HG03439 (cell line): Measurements from ENCODE around the gene CCDC146.
"Not testable (repeated sequence)": the region's sequence is repeated elsewhere in the genome, so short reads cannot be mapped to it uniquely, and the experiment has no call there.

Experiments
- ATAC-seq: cut with Tn5 transposase; IDR thresholded peaks from one replicate; pipeline ENCODE4 v1.9.1; 2021; ENCODE audit warnings: mild to moderate bottlenecking, moderate library complexity; ENCODE audit not compliant: unreplicated experiment

CCDC146 gene

DNA sequence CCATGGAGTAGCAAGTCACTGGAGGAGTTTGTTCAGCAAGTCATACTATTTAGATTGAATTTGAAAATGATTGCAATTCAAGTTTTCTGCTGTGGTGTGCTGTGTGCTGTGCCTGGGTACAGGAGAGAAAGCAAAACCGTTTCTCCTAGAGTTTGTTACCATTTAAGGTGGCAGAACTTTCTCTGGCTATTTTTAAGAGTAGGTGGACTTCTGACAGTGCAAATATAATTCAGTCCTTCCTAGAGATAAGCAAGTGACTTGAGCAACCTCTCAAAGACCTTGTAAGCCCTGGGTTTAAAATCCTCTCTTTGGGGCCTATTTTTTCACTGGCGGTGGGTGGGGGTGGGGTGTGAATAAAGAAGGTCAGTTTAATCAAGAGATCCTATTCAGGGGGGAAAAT lies 120.1 kb downstream of the CCDC146 start:
- no peak for ATAC-seq

DNA sequence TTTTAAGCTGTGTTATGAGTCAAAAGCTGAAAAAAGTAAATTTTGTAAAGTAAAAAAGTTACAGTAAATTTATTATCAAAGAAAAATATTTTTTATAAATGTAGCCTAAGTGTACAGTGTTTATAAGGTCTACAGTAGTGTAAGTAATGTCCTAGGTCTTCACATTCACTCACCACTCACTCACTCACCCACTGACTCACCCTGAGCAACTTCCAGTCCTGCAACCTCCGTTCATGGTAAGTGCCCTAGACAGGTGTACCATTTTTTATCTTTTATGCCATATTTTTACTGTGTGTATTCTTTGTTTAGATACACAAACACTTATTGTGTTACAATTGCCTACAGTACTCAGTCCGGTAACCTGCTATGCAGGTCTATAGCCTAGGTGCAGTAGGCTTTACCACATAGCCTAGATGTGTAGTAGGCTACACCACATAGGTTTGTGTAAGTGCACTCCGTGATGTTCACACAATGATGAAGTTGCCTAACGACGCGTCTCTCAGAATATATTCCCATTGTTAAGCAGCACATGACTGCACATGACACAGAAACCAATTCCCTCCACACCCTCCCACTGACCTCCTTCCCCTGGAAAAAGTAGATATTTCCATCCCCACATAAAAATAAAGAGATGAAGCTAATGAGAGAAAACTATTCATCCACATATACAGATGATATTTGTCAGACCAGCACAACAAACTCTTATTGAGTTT lies 122.0 kb downstream of the CCDC146 start:
- ATAC-seq: no peak

DNA sequence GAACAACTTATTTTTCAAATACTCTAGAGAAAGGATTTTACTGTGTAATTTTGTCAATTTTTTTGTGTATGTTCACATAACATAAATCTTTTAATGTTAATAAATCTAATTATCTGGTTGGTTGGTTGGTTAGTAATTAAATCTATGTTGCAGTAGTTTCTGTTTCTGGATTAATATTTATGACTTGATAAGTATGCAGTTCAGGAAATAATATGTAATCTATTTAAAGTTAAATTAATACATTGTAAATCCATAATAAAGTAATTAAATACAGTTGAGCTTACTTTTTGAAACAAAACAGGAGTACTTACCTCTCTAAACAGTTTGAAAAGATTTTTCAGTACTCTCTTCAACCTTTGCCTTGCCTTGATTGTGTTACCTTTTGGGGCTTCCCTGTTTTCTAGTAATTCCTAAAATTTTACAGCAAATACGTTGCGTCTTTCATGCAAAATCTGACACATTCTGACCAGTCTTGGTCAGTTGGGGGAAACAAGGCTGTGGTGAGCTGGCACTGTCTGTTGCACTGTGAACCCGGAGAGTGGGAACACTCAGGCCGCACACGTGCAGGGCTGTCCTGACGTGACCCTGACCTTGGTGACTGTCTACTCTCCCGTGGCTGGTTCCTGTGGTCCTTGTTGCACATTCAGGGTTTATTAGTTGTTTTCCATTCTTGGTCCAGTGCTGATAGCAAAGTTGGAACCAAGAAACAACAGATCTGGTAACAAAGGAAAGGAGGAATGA lies 122.8 kb downstream of the CCDC146 start:
- ATAC-seq: no peak

DNA sequence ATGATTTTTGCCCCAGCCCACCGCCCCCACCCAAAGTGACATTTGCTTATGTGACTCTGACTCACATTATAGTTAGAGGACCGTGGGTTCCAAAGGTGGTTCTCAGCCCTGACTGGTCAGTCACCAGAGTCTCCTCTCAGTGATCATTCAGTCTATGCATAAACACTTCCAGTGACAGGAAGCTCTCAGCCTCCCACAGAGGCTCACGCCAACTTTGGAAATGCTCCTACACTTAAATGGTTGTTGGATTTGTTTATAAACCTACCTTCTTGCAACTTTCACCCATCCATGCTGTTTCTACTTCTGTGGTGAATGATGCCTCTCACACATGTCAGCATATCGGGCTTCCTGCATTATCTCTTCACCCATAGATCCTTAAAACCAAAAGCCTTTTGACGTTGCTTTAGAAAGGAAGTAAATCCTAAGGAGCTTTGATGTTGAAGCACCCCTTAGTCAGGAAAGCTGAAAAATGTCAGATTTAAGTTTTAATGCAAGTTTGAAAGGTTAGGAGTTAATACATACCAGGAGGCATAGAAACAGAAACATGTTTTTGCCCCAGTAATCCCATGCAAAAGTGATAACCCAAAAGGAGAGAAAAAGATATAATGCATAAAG lies 123.7 kb downstream of the CCDC146 start:
- no peak for ATAC-seq

DNA sequence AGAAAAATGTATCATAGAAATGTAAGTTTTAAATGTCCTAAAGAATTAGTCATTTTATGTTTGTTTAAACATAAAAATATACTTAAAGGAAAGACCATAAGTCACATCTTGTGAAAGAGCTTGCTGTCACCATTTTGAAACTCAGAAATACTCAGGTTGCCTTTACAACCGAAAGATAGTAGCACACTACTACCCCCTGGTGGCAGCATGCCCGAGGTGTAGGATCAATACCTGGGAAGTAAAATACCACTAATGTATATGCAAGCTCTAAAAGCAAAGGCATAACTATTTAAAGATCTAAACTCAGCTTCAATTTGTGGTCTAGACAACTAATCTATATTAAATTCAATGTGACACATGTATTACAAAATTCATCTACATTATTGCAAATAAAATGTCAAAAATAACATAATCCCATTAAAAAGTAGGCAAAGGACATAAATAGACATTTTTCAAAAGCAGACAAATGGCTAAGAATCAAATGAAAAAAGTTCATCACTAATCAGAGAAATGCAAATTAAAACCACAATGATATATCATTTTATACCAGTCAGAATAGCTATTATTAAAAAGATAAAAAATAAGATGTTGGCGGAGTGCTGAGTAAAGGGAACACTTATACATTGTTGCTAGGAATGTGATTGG lies 124.9 kb downstream of the CCDC146 start:
- peak; percentile 78 for ATAC-seq

DNA sequence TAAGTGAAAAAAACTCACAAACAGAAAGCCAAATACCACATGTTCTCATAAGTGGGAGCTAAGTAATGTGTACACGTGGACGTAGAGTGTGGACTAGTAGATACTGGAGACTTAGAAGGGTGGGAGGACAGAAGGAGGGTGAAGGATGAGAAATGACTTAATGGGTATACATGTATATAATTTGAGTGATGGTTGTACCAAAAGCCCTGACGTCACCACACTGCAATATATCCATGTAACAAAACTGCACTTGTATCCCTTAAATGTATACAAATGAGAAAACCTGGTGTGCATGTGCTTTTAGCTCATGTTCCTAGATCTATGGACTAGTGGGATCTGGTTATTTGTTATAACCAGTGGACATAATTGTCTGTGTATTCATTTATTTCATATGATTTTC lies 125.7 kb downstream of the CCDC146 start:
- no peak for ATAC-seq

DNA sequence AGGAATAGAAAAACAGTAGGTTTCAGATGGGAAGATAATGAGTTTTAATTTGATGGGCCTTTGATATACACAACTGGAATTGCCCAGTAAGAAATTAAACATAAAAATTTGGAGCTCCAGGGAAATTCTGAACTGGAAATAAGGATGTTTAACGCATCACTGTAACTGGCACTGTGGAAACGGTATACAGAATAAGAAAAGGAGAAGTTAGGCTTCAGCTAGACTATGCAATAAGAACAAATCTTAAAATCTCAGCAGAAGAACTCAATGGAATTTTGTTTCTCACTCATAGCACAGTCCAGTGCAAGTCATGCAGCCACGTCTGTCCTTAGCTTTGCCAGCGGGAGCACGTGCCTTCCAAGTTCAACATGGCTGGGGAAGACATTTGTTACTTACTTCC lies 130.1 kb downstream of the CCDC146 start:
- ATAC-seq: no peak

DNA sequence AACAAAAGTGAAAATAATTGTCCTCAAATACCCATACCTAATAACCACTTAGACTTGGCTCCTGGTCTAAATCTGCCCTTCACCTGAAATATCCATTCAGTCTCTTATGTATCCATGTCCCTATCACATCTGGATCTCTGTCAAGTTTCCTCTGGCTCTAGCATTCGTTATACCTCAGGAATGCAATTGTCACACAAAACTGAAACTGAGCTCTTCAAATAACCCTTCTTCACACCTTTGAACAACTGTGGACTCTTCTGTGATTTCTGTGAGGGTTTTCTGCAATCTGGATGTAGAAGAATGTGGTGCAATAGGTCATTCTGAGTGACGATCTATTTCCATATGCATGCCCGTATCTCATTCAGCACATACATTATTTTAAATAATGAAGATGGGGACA lies 130.7 kb downstream of the CCDC146 start:
- ATAC-seq: no peak

DNA sequence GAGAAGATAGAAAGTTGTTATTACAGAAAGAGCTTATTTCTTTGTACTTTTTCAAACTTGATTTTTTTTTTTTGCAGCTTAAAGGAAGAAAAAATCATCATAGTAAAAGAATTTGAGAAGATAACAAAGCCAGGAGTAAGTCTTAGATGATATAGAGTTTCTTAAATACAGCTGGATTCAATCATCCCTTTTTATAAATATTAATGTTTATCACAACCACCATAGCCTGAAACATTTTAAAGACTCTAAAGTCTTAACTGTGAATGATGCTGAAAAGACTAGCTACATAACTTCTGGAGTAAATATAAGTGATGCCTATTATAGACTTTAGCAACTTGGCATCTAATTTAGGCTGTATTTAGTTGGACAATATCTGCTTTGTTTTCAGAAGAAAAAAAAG lies 132.0 kb downstream of the CCDC146 start:
- no peak for ATAC-seq

DNA sequence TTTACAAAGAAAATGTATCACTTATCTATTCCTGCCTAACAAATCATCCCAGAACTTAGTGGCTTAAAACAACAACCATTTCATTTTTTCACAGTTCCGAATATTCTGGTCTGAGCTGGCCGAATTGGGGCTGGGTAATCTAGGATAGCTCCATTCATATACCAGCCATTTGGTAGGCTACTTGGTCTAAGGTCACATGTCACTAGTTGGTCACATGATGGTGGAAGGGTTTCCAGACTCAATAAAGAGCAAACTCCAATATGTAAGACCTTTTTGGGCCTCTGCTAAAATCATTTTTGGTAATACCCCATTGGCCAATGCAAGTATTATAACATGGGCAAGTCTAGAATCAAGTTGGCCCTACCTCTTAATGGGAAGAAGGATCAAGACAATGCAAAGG lies 132.5 kb downstream of the CCDC146 start:
- ATAC-seq: no peak

DNA sequence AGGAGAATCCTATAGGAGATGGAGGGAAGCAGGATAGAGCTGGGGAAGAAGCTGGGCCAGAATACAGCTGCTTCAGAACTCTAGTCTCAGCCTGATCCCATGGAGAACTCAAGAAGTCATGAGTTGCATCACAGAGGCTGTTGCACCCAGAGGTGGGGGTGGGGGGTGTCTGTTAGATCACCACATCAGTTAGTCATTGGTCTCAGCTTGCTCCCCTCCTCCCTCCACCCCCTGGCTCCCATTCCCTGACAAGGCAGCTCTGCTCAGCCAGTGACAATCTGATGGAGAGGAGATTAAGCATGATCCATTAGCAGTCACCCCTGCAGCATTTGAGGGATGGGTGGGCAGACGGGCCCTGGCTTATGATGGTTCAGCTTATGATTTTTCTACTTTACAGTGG lies 135.6 kb downstream of the CCDC146 start:
- ATAC-seq: no peak

DNA sequence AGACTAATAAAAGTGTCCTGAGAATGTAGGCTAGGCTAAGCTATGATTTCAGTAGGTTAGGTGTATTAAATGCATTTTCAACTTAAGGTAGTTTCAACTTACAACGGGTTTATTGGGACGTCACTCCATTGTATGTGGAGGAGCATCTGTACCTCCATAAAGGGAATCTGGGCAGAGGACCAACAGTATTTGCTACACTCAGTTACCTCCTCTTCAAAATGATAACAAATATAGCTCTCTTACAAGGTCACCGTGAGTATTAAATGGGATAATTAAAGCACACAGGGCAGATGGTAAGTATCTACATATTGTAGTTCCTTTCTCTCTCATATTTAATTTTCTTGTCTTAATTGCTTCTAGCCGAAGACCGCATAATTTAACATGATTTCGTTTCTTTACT lies 136.2 kb downstream of the CCDC146 start:
- no peak for ATAC-seq

DNA sequence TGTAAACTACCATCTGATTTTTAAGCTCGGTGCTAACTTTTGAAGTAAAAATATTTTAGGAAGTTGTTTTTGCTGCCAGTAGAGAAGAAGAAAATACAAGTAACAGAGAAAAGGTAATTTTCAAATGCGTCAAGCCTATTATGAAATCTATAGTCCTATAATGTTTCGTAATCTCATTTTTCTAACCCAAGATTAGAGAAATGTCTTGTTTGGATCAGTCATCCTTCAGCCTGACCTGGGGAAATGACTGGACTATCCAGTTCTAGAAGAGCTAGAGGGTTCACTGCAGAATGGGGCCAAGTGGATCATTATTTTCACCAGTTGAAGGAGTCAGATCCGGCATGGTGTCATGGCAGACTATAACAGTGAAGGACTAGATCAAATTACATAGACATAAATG lies 139.9 kb downstream of the CCDC146 start:
- ATAC-seq: no peak

DNA sequence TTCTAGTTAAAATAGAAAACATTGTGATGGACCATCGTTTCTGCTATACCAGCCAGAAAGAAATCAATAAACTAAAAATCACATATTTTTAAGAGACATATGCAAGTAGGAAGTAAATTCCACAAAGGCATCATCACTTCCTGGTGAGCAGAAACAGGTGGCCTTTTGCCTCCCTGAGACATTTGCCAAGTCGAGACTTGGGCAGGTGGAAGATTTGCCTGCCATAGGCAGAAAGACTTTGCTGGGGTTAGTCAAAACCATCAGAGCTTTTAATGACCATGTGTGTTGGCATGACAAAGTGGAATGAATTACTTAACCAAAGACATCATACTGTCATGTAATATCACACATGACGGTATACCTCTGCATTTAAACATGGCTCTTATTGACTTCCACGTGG lies 143.3 kb downstream of the CCDC146 start:
- no peak for ATAC-seq

DNA sequence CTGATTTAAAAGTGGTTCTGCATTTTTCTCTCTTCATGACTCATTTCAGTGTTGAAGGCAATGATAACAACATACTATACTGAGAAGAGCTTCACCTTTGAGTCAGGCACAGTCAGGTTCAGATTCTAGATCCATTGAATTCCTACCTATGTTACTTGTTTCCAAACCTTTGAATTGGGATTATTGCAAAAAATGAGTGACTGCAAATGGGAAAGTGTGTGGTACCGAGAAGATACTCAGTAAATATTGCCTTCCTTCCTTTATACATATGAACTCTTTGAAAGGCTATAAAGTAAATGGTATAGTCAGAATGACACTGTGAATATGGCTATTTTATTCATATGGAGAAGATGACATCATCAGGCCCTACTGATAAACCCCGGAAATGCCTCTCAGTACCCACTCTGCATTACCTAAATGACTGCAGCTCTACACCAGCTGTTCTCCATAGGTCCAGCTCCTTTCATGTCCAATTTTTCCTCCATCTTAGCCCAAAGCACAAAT lies 143.9 kb downstream of the CCDC146 start:
- ATAC-seq: peak; percentile 75

DNA sequence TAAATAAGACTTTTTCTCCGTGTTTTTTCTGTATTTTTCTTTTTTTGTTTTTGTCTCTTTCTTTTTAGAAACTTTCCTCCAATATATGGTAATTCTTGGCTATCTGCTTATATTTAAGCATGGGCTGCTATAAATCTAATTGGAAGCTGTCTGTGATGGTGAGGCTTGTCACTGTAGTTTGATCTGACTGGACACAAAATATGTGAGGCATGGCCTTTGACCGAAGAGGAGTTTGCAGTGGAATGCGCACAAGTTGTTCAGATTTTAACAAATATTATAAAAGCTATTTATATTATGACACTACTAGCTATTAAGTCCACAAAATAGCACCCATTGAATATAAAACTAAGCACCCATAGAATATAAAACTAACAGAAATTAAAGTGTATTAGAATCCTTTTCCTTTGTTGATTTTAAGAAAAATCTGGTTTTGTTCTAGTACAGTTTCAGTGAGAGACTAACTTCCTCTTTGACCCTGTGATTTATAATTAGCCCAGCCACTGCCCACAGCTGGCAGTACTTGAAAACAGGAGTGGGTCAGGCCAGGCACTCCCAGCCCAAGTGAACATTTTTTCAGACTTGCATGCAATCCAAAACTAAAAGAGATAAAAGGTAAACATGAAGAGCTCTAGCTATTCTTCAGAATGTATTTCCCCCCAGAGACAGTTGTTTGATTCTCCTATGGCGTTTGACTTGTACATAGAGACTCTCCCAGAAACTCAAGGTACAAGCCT lies 147.1 kb downstream of the CCDC146 start:
- ATAC-seq: peak; percentile 62

DNA sequence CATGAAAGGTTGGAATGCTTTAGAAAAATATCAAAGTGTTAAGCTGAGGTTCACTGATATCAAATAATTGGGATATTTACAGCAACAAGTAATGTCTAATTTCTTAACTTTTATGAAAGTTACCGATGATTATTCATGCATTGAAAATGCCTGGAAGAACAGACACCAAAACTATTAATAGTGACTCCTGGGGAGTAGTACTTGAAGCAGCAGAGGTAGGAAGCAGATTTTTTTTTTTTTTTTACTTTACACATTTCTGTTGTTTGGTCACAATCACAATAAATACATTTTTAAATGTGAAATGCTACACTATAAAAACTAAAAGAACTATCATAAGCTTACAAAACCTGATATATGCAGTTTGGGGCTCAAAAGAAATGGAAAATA lies 147.7 kb downstream of the CCDC146 start:
- no peak for ATAC-seq

DNA sequence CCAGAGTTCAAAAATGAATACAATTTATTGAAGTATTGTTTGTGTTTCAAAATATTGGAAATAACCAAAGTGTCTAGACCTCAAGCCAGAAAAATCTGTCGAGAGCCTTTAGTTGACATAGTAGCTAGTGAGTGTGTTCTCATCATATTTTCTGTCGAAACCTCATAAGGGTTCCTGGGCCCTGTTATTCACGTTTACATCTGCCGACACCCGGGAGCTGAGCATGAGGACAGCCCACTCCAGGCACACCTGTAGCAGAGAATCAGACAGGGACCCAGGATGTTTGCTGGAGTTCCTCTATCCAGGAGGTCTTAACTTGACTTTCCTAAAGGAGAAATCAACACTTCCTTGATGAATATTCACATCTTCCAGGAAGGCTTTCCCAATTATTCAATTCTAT lies 149.4 kb downstream of the CCDC146 start:
- no peak for ATAC-seq

DNA sequence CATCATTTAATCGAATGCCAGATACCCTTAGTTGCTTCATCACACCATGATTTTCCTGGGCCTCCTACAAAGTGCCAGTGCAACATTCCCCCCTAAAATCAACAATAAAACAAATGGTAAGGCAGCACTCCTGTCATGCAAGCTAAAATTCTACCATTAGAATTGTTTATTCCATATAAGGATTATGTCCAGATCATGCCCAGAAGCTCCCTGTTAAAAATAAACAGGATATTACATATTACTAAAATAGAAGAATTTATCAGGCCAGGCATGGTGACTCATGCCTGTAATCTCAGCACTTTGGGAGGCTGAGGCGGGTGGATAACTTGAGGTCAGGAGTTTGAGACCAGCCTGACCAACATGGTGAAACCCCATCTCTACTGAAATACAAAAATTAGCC lies 153.2 kb downstream of the CCDC146 start:
- ATAC-seq: not testable (repeated sequence)

DNA sequence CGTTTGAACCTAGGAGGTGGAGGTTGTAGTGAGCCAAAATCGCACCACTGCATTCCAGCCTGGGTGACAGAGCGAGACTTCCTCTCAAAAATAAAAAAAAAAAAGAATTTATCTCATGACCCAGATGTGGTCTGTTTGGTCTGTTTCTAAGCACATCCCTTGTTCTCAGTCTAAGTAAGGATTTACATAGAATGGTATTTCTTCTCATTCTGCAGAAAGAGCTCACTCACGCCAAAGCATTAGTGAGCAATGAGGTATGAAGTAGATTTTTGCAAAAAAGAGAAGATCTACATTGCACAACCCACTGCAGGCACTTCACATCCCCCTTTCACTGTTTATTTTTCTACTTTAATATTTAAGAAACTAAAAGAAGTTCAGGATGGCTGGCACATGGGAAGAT lies 153.7 kb downstream of the CCDC146 start:
- ATAC-seq: no peak
